ENCODE data around the gene CYP19A1.

The CYP19A1 gene

GRCh38 chr15:51237816-51238215 lies 100.6 kb downstream of the CYP19A1 start:
- Histone ChIP-seq H3K4me1 (no peaks in the 10 kb centered on the region), H3K9ac (no peak overlapping the region), H3K36me3 (ENCODE audit: control insufficient read depth, insufficient read depth, low read length) (no peaks in the 10 kb centered on the region), H3K4me2 (ENCODE audit: low read length) (no peak overlapping the region), H3K9me3 (ENCODE audit: control insufficient read depth, low read length) (no peaks in the 10 kb centered on the region), H3K79me2 (no peaks in the 10 kb centered on the region), H3K27me3 (ENCODE audit: control insufficient read depth, insufficient read depth, low read length) (no peaks in the 10 kb centered on the region), H3K27ac (no peak overlapping the region), H2AFZ (no peak overlapping the region), H3K4me3 (ENCODE audit: low read depth, low read length) (no peak overlapping the region)
- no peak for TF ChIP-seq CTCF (IDR thresholded peaks at IDR 0.05)

GRCh38 chr15:51234176-51234927 lies 104.0 kb downstream of the CYP19A1 start:
- no peak overlapping the region for H3K4me3 ChIP-seq (ENCODE audit: low read depth, low read length)
- no peak for TF ChIP-seq CTCF (IDR thresholded peaks at IDR 0.05)
- no peak overlapping the region for H2AFZ ChIP-seq

GRCh38 chr15:51232581-51232980 lies 105.8 kb downstream of the CYP19A1 start:
- no peak overlapping the region for H3K27ac ChIP-seq
- no peak overlapping the region for H3K4me2 ChIP-seq (ENCODE audit: low read length)
- H2AFZ ChIP-seq, result no peak overlapping the region
- H3K36me3 ChIP-seq (ENCODE audit: control insufficient read depth, insufficient read depth, low read length), result no peaks in the 10 kb centered on the region
- no peaks in the 10 kb centered on the region for H3K79me2 ChIP-seq
- H3K4me1 ChIP-seq, result no peaks in the 10 kb centered on the region
- TF ChIP-seq CTCF (IDR thresholded peaks at IDR 0.05), result no peak
- H3K9me3 ChIP-seq (ENCODE audit: control insufficient read depth, low read length), result no peaks in the 10 kb centered on the region
- H3K27me3 ChIP-seq (ENCODE audit: control insufficient read depth, insufficient read depth, low read length), result no peaks in the 10 kb centered on the region
- no peak overlapping the region for H3K9ac ChIP-seq
- H3K4me3 ChIP-seq (ENCODE audit: low read depth, low read length), result no peak overlapping the region

More at GRCh38 chr15:51234176-51234927, 104.0 kb downstream of the CYP19A1 start:
- Histone ChIP-seq H3K27ac (no peak overlapping the region), H3K36me3 (ENCODE audit: control insufficient read depth, insufficient read depth, low read length) (no peaks in the 10 kb centered on the region), H3K9ac (no peak overlapping the region), H3K27me3 (ENCODE audit: control insufficient read depth, insufficient read depth, low read length) (no peaks in the 10 kb centered on the region), H3K4me1 (no peaks in the 10 kb centered on the region), H3K4me2 (ENCODE audit: low read length) (no peak overlapping the region), H3K79me2 (no peaks in the 10 kb centered on the region), H3K9me3 (ENCODE audit: control insufficient read depth, low read length) (no peaks in the 10 kb centered on the region)

- Histone ChIP-seq H3K4me3 (ENCODE audit: low read depth, low read length) (no peak overlapping the region), H3K27ac (no peak overlapping the region), H3K27me3 (ENCODE audit: control insufficient read depth, insufficient read depth, low read length) (no peaks in the 10 kb centered on the region), H3K4me2 (ENCODE audit: low read length) (no peak overlapping the region), H3K79me2 (no peaks in the 10 kb centered on the region), H2AFZ (no peak overlapping the region), H3K9ac (no peak overlapping the region), H3K4me1 (no peaks in the 10 kb centered on the region), H3K9me3 (ENCODE audit: control insufficient read depth, low read length) (no peaks in the 10 kb centered on the region), H3K36me3 (ENCODE audit: control insufficient read depth, insufficient read depth, low read length) (no peaks in the 10 kb centered on the region)
- TF ChIP-seq CTCF (IDR thresholded peaks at IDR 0.05), result no peak
These were observed 108.5 kb downstream of the CYP19A1 start for GRCh38 chr15:51229907-51230330.
